Lower leg skin (tissue), 4 donors: ENCODE results near the gene NAV3. TPM values are rescaled to one million over a fixed set of nuclear protein-coding genes. Genes with fewer than 3 reads are reported as not detected.
"Not testable (repeated sequence)": the region's sequence is repeated elsewhere in the genome, so short reads cannot be mapped to it uniquely, and the experiment has no call there.

Source experiments
- DNase-seq, 2 donors: peaks; one replicate each; pipeline ENCODE4 v3.0.0-alpha.2; 2019; ENCODE audit warnings: low spot score in 2 of 2
- H3K4me3 ChIP-seq: fragments of 200-600 bp; sonication (generic); 2 replicates; pipeline ENCODE4 v1.5.1; 2017; ENCODE audit warnings: mild to moderate bottlenecking, low read depth; ENCODE audit not compliant: poor library complexity, severe bottlenecking
- POLR2A ChIP-seq, 2 donors: fragments of 450-650 bp; IDR thresholded peaks; one replicate each; pipeline ENCODE4 v1.6.1; 2016 to 2017; ENCODE audit warnings: antibody characterized with exemption in 2 of 2, mild to moderate bottlenecking in 1 of 2, moderate library complexity in 1 of 2
- whole genome bisulfite sequencing, 2 donors: methylation state at CpG; one replicate each; pipeline ENCODE4 v1.1.5; 2018; 5-methylcytosine and 5-hydroxymethylcytosine counted together
- intact Hi-C: fragments of 100-400 bp; cut with DNase I; formaldehyde crosslinking; loops from one replicate; pipeline ENCODE4 v1.15.0; 2023; ENCODE audit warnings: low total_unique reads
- total RNA-seq, 4 donors: library from RNA; depleted of rRNA; stranded (reverse); fragments of >200 nt; gene quantifications; one replicate each; pipeline ENCODE4 v1.1.0, GENCODE V29; 2016
- TF ChIP-seq, protein P1 (sequence below), 3 donors: fragments of 450-650 bp; IDR thresholded peaks; one replicate each; pipeline ENCODE4 v1.5.1; 2016; ENCODE audit warnings: antibody characterized with exemption in 3 of 3, mild to moderate bottlenecking in 3 of 3, moderate library complexity in 2 of 3

The NAV3 gene
- total RNA-seq, 4 donors from 2014 or later, result 8.0 to 22.5 (median 12.7) TPM

DNA sequence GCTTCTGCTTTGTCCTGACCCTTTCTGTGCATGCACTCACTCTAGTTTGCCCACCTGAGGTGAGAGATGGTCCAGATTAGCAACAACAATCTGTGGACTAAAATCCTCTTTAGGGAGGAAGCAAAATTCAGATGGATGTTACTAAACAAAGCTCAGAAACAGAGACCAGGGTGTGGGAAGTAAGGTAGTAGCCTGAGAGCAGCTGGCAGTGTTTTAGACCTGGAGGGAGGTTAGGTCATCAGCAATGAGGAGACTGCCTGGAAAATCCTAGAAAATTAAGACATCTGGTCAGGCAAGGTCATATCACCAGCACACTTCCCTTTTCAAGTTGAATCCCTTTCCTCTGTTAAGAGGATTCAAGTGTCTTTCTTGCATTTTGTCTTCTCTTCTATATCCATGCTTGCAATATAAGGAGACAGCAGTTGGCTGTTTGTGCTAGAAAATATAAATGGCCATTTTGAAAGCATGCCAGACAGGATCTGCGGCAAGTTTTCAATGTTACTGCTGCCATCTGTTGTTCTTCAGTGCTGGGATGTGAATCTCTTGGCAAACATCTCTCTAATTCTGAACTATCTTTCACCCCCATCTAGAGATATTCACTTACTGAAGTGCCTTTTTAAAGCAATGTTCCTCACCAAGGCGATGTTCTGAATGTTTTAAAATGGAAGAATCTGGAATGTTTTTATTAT, 266.4 kb downstream of the NAV3 start:
- H3K4me3 ChIP-seq, result no peak overlapping the region
- intact Hi-C loops, result no loop called here
- DNase-seq, result no peak
- 26 to 34% methylated on average over 2 of the region's 2 CpGs for WGBS, 2 donors
- no peak for TF ChIP-seq POLR2A (IDR thresholded peaks at IDR 0.05)
- TF ChIP-seq, protein P1, sequence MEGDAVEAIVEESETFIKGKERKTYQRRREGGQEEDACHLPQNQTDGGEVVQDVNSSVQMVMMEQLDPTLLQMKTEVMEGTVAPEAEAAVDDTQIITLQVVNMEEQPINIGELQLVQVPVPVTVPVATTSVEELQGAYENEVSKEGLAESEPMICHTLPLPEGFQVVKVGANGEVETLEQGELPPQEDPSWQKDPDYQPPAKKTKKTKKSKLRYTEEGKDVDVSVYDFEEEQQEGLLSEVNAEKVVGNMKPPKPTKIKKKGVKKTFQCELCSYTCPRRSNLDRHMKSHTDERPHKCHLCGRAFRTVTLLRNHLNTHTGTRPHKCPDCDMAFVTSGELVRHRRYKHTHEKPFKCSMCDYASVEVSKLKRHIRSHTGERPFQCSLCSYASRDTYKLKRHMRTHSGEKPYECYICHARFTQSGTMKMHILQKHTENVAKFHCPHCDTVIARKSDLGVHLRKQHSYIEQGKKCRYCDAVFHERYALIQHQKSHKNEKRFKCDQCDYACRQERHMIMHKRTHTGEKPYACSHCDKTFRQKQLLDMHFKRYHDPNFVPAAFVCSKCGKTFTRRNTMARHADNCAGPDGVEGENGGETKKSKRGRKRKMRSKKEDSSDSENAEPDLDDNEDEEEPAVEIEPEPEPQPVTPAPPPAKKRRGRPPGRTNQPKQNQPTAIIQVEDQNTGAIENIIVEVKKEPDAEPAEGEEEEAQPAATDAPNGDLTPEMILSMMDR (IDR thresholded peaks at IDR 0.05), result no peak

DNA sequence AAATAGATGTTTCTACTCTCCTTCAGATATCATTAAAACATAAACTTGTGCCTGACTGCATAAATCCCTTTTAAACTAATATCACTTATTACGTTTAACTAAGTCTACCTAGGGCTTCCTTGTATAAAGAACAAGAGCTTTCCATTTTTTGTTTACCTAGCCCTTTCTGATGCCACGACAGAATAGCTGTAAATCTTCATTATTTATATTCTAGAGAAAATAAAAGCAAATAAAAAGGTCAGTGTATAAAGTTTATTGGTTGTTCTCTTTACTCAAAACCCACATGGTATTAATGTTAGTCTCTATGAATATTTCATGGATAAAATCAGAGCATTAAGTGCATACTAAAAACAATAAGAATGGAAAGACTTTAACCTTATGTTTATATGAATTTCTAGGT, 269.1 kb downstream of the NAV3 start:
- DNase-seq, result no peak
- no peak for TF ChIP-seq POLR2A (IDR thresholded peaks at IDR 0.05)
- TF ChIP-seq, protein P1 (IDR thresholded peaks at IDR 0.05), result no peak
- H3K4me3 ChIP-seq, result no peak overlapping the region
- intact Hi-C loops, result no loop called here
- WGBS, 2 donors, result 82 to 86% methylated on average over 2 of the region's 2 CpGs

DNA sequence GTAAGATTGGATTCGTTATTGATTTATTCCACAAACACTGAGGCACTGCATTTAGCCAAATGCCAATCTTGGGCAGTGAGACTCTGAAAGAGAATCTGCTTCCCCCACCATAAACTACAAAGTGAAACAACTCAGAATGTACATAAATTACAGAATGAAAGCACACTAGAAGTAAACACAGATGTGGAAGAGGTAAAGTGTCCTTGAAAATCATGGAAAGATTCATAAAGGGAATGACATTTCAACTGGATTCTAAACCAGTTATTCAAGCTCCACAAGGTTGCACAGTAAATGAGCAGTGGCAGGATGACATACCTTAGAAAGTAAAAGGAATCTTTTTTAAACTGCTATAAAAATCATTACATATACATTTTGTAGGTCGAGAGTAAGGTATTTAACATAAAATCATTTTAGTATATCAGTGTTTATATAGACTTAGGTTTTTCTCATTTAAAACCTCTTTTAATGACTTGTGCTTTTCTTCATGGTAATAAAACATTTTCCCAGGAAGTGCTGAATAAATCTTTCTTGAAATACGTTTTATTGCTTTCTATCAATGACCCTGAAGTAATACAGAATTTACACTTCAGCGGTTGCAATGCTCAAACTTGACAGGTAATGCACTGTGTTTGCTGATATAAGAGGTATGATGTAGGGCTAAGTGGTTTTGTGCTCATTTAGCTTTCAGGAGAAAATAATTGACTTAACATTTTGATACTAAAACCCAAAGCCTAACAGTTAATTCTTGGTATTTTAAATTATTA, 270.6 kb downstream of the NAV3 start:
- intact Hi-C loops, result no loop called here
- 45 to 49% methylated on average over 4 of the region's 4 CpGs for WGBS, 2 donors
- no peak overlapping the region for H3K4me3 ChIP-seq
- TF ChIP-seq POLR2A (IDR thresholded peaks at IDR 0.05), result no peak
- TF ChIP-seq, protein P1 (IDR thresholded peaks at IDR 0.05), result no peak
- DNase-seq, result no peak

DNA sequence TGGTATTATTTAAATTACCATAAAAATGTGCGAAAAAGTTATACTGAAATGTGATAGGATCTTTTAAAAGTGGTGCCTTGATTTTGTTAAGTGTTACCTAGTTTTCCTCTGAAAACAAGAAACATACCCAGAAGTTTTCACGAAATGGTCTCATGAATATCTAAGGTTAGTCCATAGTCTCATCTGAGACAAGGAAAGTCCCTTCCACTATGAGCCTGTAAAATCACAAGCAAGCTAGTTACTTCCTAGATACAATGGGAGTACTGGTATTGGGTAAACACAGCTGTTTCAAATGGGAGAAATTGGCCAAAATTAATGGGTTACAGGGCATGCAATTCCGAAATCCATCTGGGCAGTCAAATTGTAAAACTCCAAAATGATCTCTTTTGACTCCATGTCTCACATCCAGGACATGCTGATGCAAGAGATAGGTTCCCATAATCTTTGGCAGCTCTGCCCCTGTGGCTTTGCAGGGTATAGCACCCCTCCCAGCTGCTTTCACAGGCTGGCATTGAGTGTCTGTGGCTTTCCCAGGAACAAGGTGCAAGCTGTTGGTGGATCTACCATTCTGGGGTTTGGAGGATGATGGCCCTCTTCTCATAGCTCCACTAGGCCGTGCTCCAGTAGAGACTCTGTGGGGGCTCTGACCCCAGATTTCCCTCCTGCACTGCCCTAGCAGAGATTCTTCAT, 271.4 kb downstream of the NAV3 start:
- intact Hi-C loops, result no loop called here
- 84 to 86% methylated on average over 4 of the region's 4 CpGs for WGBS, 2 donors

DNA sequence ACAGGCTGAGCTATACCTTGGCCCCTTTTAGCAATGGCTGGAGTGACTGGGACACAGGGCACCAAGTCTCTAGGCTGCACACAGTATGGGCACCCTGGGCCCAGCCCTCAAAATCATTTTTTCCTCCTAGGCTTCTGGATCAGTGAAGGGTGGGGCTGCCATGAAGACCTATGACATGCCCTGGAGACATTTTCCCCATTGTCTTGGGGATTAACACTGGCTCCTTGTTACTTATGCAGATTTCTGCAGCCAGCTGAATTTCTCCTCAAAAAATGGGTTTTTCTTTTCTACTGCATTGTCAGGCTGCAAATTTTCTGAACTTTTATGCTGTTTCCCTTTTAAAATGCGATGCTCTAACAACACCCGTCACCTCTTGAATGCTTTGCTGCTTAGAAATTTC, 272.1 kb downstream of the NAV3 start:
- H3K4me3 ChIP-seq, DNase-seq, intact Hi-C loops: not testable (repeated sequence)
- 84 to 86% methylated on average over 2 of the region's 2 CpGs for WGBS, 2 donors

More for the DNA sequence above, 271.4 kb downstream of the NAV3 start:
- H3K4me3 ChIP-seq, result no peak overlapping the region
- DNase-seq, result no peak
- no peak for TF ChIP-seq POLR2A (IDR thresholded peaks at IDR 0.05)
- TF ChIP-seq, protein P1 (IDR thresholded peaks at IDR 0.05), result no peak

DNA sequence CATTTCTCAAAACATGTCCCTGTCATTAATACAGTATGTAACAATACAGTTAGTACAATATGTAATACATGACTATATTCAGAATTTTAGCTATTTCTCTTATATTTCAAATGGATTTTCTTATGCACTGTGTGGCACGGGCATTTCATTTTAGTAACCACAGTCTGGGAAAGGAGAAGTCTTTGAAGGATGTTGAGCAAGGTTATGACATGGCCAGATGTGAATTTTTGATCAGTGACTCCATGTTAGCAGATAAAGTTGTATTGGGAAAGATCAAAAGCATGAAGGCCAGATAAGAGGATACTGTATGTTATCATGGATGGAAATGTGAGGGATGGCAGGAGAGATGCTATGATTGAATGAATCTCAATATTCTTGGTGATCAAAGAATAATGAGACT, 285.2 kb downstream of the NAV3 start:
- intact Hi-C loops, result no loop called here
- DNase-seq, result no peak
- WGBS, 2 donors, result 75 to 81% methylated on average over 1 of the region's 1 CpG
- no peak overlapping the region for H3K4me3 ChIP-seq
- TF ChIP-seq POLR2A (IDR thresholded peaks at IDR 0.05), result no peak
- TF ChIP-seq, protein P1 (IDR thresholded peaks at IDR 0.05), result no peak
